Hindlimb muscle (tissue), 1 donor: ENCODE measurements around the gene CHST11. TPM values are rescaled to one million over a fixed set of nuclear protein-coding genes. Genes with fewer than 3 reads are reported as not detected.
"Not testable (repeated sequence)": the region's sequence is repeated elsewhere in the genome, so short reads cannot be mapped to it uniquely, and the experiment has no call there.

Experiments used
- DNase-seq: peaks from one replicate; pipeline ENCODE4 v3.0.0-alpha.2; 2013
- polyA plus RNA-seq: library from polyadenylated mRNA; unstranded; fragments of 120-200 nt; gene quantifications from one replicate; pipeline ENCODE4 v1.2.1, GENCODE V29; 2013; ENCODE audit not compliant: insufficient read length

The CHST11 gene
- polyA plus RNA-seq, 1 donor: 4.0 TPM

- peak; percentile 38 for DNase-seq
These were observed 148.9 kb downstream of the CHST11 start for GRCh38 chr12:104605685-104606084.

DNA sequence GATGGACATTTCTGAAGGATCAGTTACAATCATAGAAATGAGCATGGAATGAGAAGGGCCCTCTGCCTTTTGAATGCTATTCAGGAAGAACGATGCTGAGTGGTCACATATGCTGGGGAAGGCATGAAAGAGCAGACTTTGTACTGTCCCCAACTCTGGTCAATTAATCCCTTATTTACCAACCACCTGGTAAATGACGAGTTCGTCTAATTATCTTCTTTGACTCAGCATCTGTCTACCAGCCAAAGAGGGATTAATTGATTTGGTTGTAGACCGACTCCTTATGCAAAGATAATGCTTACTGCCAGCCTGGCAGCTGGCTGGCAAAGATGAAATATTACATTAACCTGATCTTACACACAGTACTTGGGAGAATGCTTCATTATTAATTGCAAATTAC lies 152.2 kb downstream of the CHST11 start:
- DNase-seq: no peak

GRCh38 chr12:104609445-104609844 lies 152.7 kb downstream of the CHST11 start:
- DNase-seq: no peak

GRCh38 chr12:104610513-104611235 lies 153.9 kb downstream of the CHST11 start:
- DNase-seq: no peak

DNA sequence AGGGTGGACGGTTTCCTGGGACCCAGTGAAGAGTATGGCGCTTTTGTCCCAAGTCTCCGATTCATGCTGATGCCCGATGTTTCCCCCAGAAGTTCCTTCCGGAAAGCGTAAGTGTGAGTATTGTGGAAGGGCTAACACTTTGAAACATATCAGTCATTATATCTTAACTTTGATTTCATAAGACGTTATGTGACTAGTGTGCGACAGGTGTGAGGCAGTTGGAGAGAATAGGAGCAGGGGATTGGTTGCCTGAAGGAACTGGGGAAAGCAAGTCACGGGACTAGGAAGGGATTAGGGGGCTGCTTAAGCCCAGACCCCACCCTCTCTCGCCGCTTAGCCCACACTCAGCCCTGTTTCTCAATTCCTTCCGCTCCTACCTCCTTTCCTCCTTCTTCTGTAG lies 154.9 kb downstream of the CHST11 start:
- no peak for DNase-seq

DNA sequence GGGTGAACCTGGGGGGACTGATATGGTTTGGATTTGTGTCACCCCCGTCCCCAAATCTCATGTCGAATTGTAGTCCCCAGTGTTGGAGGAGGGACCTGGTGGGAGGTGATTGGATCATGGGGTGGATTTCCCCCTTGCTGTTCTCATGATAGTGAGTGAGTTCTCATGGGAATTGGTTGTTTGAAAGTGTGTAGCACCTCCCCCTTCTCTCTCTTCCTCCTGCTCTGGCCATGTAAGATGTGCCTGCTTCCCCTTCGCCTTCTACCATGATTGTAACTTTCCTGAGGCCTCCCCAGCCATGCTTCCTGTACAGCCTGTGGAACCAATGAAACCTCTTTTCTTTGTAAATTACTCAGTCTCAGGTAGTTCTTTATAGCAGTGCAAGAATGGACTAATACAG lies 156.6 kb downstream of the CHST11 start:
- not testable (repeated sequence) for DNase-seq

DNA sequence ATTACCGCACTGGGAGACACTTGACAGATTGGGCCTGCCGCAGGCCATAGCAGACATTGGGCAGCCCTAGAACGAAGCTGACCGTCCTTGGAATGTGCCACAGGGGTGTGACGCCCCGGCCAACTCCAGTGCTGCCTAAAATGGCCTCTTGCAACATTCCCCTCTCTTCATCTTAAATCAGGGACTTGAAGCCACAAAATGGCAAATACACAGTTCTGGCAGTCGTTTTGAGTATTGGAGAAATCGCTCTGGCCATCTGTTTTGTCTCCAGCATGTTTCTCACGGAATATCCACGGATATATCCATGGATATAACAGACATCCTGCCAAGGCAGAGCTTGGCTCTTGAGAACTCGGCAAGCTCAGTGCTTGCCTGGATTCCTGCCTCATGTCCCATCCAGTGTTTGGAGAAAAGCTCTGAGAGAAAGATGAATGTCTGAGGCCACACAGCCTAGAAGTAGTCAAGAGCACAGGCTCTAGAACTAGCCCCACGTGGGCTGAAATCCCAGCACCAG lies 158.4 kb downstream of the CHST11 start:
- peak; percentile 73 for DNase-seq

DNA sequence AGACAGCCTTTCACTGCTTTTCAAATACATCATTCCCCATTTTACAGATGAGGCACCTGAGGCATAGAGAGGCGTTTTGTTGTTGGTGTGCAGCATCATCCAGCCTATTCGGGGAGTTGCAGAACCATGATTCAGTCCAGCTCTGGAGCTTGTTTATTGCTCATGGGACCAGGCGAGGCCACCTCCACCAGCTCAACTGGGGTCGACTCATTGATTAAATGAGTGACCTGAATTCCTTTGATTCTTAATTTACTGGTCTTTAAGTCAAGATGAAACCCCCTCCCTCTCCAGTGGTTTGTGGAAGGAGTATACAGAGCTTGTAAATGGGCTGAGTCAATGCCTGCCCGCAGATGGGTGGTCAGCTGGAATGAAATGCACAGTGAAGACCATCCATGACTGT lies 161.9 kb downstream of the CHST11 start:
- no peak for DNase-seq

DNA sequence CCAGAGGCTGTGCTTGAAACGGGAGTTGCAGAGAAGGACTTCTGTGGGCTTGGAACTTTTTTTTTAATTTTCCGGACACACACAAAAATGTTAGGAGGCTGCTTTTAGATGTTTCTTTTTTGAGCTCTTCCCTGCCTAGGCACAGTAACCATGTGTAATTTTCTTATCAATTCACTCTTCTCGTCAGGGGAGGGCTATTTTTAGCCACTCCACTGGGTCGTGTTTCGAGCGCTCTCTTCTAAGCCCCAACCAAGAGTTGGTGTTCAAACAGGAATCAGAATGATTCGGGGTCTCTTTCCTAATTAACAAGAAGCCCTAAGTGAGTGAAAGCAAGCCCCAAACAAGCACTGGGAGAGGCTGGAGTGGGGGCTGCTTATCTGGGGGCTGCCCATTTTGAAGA lies 162.6 kb downstream of the CHST11 start:
- no peak for DNase-seq

GRCh38 chr12:104620837-104621531 lies 164.2 kb downstream of the CHST11 start:
- DNase-seq: no peak

DNA sequence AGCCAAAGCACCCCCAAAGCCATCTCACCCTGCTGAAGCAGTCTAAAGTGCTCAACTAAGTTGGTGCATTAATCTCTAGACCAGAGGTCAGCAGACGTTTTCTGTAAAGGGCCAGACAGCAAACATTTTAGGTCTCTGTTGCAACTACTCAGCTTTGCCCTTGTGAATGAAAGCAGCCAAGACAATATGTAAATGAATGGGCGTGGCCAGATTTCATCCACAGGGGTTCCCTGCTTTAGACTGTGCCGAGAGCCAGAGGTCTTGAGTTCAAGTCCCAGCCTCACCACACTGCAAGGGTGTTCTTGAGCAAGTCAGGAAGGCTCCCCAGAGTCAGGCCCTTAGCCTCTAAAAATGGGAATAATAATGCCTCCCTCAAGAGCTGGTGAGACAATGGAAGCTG lies 166.2 kb downstream of the CHST11 start:
- no peak for DNase-seq

- DNase-seq: no peak
These were observed 167.1 kb downstream of the CHST11 start for GRCh38 chr12:104623883-104624282.

DNA sequence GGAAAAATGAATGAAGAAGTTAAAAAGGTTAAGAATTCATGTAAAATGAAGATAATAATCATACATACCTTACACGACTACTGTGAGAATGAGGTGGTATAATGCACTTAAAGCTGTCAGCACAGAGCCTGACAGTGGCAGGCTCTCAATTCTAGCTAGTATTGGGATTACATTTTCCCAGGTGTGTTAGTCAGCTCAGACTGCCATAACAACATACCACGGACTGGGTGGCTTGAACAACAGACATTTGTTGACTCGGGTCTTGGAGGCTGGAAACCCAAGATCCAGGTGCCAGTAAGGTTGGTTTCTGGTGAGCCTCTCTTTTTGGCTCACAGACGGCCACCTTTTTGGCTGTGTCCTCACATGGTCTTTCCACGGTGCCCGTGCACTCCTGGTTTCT lies 167.8 kb downstream of the CHST11 start:
- no peak for DNase-seq

DNA sequence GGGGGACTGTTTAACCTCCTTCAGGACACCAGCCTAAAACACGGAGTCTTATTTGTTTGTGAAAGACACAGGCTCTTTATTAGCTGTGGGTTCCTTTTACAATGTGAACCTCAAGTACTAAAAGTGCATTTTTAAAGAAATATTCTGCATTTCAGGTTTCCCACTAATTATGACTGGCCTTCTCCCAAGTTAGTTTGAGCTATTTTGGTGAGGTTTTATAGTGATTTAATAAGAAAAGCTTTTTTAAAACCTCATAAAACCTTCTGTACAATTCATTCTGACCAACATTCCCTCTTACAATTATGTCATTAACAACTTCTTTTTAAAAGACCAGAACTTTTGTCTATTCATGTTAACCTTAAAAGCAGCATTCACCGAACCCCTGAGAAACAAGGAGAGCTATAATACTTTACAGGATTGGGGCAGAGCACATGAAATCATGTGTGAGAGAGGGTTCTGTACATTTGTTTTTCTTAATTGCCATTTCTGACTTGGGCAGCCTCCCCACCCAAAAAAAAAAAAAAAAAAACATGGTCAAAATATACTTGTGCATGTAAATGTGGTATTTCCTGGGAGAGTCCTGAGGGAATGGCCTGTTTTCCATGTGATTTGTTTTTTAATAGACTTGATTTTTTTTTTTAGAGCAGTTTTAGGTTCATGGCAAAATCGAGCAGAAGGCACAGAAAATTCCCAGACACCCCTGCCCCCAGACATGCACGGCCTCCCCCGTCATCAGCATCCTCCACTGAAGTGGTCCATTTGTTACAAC lies 169.5 kb downstream of the CHST11 start:
- no peak for DNase-seq

GRCh38 chr12:104627231-104627989 lies 170.7 kb downstream of the CHST11 start:
- no peak for DNase-seq

DNA sequence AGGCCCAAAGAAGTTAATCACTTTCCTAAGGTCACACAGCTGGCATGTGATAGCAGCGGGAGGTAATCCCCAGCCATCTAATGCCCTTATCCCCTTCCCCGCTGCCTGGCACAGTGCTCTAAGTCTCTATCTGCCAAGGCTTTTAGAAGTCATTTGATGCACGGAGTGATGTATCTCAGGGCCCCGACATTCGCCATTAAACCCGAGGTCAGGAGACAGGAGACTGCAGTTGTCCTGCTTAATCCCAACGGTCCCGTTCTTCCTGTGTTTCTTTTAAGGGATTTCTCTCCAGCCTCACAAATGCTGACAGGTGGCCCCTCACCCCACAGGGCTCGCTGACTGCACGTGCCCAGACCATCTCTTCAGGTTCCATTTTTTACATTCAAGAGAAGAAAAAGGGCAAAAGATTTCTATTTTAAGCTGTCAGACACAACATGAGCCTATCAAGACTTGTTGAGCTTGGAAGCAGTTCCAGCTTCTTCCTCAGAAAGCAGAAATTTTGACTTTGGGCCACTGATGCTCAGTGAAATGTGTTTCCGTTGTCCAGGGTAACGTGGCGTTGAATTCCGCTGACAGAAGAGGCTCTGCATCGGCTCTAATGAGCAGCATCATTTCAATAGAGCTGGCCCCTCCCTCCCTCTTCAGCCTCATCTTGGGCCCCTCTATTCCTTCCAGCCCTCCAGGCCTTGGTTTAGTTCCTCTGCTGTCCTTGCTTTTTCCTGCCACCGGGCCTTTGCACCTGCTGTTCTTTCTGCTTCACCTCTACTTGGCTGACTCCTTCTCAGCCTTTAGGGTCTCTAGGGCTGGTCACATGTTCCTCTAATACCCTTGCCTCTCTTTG lies 171.5 kb downstream of the CHST11 start:
- no peak for DNase-seq

DNA sequence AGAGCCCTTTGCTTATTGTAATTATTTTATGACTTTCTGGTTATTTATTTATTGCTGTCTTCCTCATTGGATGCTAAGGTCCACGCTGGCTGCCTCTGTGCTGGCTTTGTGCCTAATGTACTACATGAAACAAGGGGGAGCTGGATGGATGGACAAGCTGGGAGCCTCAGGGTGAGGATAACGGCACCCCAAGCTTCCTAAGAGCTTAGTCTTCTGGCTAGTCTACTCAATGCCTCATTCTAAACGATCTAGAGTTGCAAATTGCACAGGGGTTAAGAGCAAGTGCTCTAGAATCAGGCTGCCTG lies 172.0 kb downstream of the CHST11 start:
- no peak for DNase-seq

- DNase-seq: no peak
These were observed 173.5 kb downstream of the CHST11 start for GRCh38 chr12:104630230-104630670.

- no peak for DNase-seq
These were observed 175.1 kb downstream of the CHST11 start for GRCh38 chr12:104631867-104632266.

DNA sequence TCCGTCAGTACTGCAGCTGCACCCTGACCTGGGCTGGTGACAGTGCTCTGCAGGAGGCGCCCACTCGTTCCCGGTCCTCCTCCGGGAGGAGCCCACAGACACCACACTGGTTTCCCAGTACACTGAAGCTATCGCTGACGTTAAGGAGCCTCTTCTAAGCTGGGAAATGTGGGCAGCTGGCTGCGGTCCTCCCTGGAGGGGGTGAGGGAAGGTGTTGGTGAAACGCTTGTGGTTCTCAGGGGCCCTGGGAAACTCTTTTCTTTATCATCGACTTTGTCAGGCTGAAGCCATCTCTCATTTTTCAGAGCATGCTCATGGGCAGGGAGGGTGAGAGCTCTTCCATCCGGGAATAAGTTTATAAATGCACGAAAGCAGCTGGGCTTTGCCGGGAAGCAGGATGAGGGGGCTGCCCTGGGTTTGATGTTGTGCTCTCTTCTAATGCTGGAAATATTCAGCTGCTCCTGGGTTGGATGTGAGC lies 176.0 kb downstream of the CHST11 start:
- no peak for DNase-seq

DNA sequence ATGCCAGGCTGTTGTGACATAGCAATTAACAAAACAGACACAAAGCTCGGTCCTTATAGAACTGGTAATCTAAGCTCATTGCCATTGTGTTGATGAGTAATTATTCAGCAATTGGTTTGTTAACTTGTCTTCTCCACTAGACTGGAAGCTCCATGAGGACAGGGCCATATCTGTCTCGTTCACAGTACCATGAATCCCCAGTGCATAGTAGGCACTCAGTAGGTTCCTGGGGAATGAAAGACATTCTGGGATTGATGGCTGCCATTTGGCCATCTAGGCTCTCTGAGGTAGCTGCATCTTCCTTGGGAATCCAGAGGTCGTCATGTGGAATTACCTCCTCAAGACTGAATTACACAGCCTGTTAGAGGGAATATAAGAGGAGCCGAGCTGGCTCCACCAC lies 177.3 kb downstream of the CHST11 start:
- no peak for DNase-seq

DNA sequence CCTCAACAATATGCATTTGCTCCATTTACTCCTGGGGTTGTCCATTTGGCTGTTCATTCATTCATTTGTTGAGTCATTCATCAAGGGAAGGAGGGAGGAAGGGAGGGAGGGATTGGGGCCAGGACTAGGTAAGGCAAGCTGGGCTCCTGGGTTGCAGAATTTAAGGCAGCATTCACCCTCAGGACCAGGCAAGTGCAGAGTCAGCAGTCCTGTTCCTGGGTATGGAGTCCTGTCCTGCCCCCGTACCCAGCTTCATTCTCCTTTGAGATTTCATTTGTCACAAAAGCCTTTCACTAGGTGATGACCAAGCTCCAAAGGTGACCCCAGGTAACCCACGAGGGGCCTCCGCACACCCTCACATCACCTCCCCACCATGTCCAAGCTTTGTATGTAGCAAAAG lies 178.1 kb downstream of the CHST11 start:
- no peak for DNase-seq
